HG03469 (cell line): ENCODE measurements around the gene OPTN.
A peak's percentile ranks its signal among the peaks of the same experiment; 100 is the strongest.
"Not testable (repeated sequence)": the region's sequence is repeated elsewhere in the genome, so short reads cannot be mapped to it uniquely, and the experiment has no call there.

Experiments used
- ATAC-seq: cut with Tn5 transposase; IDR thresholded peaks from one replicate; pipeline ENCODE4 v1.9.1; 2021; ENCODE audit warnings: mild to moderate bottlenecking, moderate library complexity, moderate number of reproducible peaks; ENCODE audit not compliant: unreplicated experiment

OPTN gene

DNA sequence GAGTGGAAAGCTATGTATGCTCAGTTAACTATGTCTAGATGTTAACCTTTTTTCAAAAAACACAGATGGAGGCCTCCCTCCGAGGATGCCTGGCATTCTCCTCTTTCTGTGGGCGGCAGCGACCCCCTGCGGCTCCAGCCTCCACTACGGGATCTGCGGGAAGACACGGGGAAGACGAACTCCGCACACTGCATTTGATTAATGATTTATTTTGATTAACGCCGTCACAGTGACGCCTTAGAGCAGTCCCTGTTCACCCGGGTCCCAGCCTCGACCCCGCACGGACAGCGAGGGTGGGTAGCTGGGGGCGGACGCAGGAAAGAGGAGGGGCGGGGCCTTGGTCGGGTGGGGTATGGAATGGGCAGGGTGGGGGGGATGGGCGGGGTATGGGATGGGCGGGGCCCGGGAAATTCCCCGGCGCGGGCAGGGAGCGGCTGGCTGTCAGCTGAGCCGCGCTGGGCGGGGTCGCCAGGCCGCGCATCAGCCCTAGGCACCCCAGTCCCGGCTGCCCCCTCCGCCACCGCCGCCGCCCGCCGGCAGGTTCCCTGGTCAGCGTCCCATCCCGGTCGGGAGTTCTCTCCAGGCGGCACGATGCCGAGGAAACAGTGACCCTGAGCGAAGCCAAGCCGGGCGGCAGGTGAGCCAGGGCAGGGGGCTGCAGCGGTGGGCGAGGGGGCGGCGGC lies at the start of gene OPTN:
TSS of gene OPTN (plus strand) at position 498 of the 683 bp plus-strand sequence. CDS start 8,960 bp downstream, outside the sequence.
- ATAC-seq, result peak; percentile 48

- ATAC-seq, result no peak
Measured at GRCh38 chr10:13051126-13051694, 48.8 kb upstream of the OPTN start.

DNA sequence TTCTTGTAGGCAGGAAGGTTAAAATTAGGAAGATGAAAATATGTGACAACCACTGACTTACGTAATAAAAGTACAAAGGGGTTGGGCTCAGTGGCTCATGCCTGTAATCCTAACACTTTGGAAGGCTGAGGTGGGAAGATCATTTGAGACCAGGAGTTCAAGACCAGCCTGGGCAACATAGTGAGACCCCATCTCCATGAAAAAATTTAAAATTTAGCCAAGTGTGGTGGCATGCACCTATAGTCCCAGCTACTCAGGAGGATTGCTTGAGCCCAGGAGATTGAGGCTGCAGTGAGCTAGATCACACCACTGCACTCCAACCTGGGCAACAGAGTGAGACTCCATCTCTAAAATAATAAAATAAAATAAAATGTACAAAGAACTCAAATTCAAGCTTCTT lies 46.8 kb upstream of the OPTN start:
- ATAC-seq, result not testable (repeated sequence)

GRCh38 chr10:13053794-13054462 lies 46.0 kb upstream of the OPTN start:
- no peak for ATAC-seq

DNA sequence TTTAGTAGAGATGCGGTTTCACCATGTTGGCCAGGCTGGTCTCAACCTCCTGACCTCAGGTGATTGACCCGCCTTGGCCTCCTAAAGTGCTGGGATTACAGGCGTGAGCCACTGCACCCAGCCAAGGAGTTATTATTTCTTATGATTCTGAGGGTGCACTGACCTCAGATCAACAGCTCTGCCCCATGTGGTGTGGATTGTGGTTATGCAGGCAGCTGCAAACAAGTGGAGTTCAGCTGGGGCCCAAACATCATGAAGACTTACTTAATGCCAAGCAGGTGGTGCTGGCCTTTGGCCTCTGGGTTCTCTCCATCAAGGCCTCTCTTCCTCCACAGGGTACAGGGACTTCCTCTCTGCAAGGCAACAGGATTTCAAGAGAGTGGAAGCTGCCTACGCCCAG lies 45.1 kb upstream of the OPTN start:
- ATAC-seq, result no peak

DNA sequence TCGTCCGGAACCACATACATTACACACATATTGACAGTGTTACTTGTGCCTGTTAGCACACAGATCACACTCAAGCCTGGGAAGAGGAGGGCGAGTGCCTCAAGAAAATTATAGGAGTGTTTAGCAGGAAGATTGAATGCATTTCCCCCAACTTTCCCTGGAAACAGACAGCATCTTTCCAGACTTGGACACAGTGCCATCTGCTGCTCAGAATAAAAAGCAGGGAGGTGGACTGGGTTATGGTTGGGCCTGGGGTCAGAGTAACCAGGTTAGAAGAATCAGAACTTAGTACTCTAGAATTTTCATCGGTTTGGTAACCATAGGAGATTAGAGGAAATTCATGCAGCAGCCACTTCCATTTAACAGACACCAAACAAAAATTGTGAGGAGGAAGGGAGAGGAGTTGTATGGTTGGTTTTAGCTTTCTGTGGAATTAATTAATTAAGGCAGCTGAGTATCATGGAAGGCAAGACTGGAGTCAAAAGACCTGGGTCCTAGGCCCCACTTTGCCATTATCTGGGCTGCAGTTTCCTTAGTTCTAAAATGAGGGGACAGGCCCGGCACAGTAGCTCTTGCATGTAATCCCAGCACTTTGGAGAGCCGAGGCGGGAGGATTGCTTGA lies 43.4 kb upstream of the OPTN start:
- ATAC-seq, result no peak

DNA sequence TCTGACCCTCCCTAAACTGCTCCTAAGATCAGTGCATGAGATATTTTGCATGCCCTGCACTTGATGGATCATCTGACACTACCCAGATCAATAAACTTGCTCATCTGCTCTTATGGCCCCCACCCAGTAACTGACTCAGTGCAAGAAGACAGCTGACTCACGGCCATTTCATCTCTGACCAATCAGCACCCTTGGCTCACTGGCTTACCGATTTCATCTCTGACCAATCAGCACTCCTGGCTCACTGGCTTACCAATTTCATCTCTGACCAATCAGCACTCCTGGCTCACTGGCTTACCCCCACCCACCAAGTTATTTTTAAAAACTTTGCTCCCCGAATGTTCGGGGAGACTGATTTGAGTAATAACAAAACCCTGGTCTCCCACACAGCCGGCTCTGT lies 37.2 kb upstream of the OPTN start:
- ATAC-seq, result no peak

- ATAC-seq, result no peak
Measured at GRCh38 chr10:13066527-13066926, 33.4 kb upstream of the OPTN start.

- no peak for ATAC-seq
Measured at GRCh38 chr10:13067431-13067830, 32.5 kb upstream of the OPTN start.

DNA sequence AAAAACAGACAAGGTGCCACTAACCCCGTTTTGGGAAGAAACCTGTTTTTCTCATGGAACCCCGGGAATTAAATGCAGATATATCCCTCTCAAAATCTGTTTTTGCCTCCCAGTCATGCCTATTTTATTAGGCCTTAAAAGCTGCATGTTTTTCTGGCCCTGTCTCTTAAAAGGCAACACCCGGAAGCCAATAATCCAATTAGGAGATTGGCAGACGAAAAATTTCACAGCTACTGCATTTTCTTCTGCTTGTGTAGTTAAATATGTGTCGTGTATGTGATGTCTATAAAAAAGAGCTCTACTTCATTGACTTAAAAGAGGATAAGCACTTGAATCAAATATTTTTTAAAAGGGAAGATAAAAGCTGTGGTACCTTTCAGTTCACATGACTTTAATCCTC lies 31.9 kb upstream of the OPTN start:
- no peak for ATAC-seq

GRCh38 chr10:13068484-13068883 lies 31.5 kb upstream of the OPTN start:
- no peak for ATAC-seq

DNA sequence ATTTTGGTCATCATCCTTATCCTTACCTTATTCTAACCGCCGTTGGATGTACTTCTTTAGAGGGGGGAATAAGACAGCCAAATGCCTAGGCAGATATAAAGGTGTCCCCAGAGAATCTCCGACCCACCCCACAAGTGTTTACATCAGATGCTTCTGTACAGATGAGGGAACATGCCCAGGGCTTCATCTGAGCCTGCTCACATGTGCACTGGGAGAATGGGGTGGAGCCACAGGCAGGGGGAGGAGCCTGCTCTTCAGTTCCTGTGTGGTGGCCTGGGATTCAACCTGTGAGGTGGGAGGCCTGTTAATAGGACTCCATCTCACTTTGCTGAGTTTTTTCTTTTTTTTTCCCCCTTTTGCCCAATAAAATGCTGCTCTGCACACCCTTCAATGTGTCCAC lies 27.6 kb upstream of the OPTN start:
- ATAC-seq, result no peak

GRCh38 chr10:13074563-13075451 lies 25.2 kb upstream of the OPTN start:
- ATAC-seq, result no peak

DNA sequence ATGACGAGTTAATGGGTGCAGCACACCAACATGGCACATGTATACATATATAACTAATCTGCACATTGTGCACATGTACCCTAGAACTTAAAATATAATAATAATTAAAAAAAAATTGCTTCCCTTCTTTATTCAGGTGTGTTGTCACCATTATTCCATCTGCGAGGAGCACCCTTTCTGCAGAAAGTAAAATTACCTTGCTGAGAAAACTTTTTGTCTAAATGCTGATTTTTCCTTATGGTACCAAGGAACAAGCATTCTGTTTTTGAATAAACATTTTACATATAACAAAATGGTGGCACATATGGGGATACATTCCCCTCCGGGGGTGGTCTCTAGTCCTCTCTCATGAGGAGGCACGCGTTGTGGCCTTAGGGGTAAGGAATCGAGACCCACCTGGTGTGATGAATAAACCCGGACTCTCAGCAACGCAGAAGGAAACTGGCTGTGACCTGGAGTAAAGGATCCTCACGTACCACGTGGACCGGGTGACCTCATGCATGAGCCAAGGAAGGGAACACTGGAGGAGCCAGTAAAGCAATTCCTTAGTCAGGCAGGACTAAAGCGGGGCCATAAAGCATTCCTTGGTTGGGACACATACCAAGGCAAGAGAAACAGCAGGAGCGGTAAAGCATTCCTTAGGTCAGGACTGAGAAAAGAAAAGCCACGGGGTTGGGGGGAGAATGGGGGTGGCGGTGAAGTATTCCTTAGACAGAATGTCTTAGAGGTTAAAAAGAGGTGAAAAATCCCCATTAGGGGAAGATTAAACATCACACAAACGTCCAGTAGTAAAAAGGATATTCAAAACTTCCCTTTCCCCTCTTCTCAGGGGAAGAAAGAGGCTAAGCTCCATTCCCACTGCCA lies 20.8 kb upstream of the OPTN start:
- no peak for ATAC-seq

DNA sequence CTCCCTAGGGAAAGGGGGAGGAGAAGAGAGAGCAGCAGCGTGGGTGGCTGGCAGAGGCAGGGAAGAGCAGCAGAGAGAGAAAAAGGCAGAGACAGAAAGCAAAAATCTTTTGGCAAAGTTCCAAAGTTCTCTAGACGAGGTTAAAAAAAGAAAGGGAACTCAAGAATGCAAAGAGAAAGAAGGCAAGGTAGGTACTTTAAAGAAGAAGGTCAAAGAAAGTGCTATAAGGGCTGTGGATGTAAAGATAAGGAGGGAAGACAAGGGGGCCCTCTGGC lies 20.2 kb upstream of the OPTN start:
- ATAC-seq, result no peak

DNA sequence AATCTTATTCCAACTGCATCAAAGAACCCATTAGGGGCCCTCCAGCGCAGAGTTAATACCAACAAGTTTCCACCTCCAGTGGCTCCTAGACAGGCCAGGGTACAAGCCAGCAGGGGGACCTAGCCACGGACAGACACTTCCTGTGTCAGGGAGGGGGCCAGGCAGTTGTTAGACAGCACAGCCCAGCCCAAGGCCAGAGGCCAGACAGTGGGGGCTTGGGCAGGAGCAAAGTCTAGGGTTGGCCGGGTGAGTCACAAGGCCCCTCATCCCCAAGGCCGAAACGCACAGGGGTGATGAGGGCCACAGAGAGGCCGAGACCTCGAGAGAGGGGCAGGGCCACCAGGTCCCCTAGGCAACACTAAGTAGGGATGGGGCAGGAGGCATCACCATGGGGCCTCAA lies 19.3 kb upstream of the OPTN start:
- no peak for ATAC-seq

- ATAC-seq, result not testable (repeated sequence)
Measured at GRCh38 chr10:13083700-13084099, 16.3 kb upstream of the OPTN start.

DNA sequence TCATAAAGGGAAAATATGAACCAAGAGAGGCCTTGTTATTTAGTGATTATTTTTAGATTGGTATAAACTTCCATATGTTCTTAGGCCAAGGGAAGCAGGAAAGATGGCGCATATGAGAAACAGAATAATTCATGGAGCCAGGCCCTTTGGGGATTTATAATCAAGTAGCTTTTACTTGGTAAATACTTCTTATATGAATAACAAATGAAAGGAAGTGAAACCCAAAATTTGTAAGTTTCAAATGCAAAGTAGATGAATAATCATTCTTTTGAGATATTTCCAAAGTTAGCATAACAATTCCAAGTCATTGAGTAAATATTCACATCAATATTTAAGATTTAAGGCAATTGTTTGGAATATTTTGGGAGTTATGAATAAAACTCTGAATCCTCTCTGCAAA lies 13.9 kb upstream of the OPTN start:
- ATAC-seq, result no peak

DNA sequence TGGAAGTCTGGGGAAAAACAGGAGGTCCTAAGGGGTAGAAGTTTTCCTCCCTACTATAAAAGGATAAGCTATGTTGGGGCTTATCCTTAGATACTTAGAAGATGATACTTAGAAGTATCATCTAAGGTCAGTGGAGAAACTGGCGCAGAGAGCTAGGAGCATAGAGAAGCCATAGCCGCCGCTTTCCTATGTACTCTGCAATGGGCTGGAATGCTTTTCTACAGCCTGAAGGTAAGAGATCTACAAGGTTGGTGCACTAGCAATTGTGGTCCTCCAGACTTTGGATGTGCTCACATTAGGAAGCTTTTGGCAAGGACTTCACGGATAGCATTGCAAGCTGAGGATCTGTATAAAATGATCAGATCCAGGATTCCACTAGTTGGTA lies 12.4 kb upstream of the OPTN start:
- no peak for ATAC-seq

- no peak for ATAC-seq
Measured at GRCh38 chr10:13087986-13088618, 11.9 kb upstream of the OPTN start.
